GM19467 (cell line): Measurements from ENCODE around the gene HEATR3.

Experiments
- ATAC-seq: cut with Tn5 transposase; IDR thresholded peaks from one replicate; pipeline ENCODE4 v1.9.1; 2021; ENCODE audit warnings: mild to moderate bottlenecking, moderate library complexity; ENCODE audit not compliant: unreplicated experiment

The HEATR3 gene

DNA sequence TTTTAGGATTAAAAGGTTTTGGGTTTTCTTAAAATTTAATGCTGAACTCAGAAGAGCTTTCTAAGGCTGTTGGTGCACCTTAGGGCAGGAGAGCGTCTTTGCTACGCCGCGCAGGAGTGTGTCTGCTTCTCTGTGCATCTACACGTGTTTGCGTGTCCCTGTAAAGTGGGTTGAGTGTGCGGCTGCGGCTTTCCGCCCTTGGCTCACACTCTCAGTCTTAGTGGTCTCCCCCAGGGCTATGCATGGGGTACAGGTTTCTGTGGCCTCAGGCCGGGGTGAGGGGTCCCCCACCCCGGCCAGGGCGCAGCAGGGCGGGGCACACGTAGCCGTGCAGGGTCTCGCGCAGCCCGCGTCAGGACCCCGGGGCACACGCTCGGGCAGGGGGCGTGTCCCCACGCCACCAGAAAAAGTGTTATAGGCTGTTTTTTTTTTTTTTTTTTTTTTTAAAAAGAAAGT lies 86.6 kb downstream of the HEATR3 start:
- peak; percentile 45 for ATAC-seq

DNA sequence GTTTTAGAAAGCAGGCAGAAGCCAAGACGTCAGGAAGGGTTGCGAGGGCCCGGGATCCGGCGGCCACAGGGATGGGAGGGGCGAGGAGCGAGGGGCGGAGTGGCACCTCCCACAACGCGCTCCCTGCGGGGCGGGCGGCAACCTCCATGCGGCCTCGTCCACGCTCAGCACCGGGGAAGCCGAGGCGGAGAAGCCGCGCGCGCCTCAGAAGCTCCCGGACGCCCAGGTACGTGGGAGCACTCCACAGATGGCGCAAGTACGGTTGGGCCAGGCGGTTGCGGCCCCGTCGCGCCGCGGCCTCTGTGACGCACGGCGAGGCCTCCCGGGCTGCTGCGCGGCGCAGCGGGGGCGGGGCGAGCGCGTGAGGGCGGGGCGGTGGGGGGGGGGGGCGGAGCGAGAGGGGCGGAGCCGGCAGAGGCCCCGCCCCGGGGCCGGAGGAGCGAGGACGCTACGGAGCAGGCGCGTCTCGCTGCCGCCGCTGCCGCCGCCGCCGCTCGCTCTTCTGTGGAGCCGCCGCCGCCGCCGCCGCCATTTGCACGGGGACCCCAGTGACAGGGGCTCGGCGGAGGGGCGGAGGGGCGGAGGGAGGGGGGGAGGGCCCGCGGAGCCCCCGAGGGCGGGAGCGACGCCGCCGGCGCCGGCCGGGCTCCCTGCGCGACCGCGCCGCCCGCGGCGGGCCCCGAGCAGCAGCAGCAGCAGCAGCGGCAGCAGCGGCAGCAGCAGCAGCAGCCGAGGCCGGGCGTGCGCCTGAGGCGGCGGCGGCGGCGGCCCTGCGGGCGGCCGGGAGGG lies 87.2 kb downstream of the HEATR3 start, which contains the start of gene TENT4B:
Gene TENT4B (plus strand): TSS at position 500 of the 789 bp plus-strand sequence. CDS start 316 bp downstream, outside the sequence.
- peak; percentile 73 for ATAC-seq

DNA sequence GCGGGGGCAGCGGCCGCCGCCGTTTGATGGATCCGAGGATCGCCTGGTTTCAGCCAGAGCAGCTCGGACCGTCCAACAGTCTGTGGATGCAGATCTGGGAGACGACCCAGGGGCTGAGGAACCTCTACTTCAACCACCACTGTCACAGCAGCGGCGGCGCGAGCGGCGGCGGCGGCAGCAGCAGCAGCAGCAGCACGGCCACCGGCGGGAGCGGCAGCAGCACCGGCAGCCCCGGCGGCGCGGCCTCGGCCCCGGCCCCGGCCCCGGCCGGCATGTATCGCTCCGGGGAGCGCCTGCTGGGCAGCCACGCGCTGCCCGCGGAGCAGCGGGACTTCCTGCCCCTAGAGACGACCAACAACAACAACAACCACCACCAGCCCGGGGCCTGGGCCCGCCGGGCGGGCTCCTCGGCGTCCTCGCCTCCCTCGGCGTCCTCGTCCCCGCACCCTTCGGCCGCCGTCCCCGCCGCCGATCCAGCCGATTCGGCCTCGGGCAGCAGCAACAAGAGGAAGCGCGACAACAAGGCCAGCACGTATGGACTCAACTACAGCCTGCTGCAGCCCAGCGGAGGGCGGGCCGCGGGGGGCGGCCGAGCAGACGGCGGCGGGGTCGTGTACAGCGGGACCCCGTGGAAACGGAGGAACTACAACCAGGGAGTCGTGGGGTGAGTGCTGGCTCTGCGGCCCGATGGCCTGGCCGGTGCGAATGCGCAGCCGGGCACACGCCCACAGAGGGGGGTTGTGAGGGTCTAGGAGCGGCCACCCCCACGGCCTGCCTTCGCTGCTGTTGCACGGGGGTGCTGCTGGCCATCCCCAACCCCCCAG lies 88.0 kb downstream of the HEATR3 start:
- ATAC-seq: peak; percentile 21

DNA sequence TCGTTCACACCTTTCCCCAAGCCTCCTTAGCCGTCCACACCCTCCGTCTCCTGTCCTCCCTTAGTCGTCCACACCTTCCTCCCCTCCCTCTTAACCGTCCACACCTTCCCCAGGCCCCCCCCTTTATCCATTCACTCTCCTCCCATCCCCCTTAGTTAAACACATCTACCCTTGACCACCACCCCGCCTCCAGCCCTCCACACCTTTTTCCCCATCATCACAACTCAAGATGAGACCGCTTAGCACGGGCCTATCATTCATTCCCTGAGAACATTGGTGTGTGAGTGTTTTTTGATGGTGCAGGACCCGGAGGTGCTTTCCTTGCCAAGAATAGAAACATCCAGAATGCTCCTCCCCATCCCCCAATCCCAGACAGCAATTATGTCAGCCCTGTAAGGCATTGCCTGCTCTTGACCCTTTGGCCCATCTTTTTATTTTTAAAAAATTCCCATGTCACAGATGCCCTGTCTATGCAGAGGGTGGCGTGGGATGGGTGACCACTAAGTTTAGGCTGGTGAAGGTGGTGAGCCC lies 88.7 kb downstream of the HEATR3 start:
- ATAC-seq: no peak

DNA sequence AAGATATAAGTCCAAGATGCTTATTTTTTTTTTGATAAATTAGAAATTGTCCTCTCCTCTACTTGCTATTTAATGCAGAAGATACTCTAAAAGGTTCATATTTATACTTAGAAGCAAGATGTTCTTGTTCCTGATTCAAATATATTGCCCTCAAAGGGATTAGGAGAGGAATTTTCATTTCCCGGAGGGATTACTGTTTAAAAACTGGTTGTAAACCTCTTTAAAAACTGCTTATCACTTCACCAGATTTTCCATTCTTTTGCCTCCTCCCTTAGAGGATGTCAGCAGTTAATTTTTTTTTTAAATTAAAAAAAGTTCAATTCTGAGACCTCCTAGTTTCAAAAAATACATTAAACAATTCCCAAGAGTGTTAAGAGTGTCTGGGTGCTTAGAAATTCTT lies 90.2 kb downstream of the HEATR3 start:
- no peak for ATAC-seq
